NCI-H1436 (cell line): Measurements from ENCODE around the gene LCA5L.
A peak's percentile ranks its signal among the peaks of the same experiment; 100 is the strongest.

Experiments used
- DNase-seq: peaks from one replicate; lab custom pipeline; 2025; lab: John Stamatoyannopoulos, UW

The LCA5L gene

DNA sequence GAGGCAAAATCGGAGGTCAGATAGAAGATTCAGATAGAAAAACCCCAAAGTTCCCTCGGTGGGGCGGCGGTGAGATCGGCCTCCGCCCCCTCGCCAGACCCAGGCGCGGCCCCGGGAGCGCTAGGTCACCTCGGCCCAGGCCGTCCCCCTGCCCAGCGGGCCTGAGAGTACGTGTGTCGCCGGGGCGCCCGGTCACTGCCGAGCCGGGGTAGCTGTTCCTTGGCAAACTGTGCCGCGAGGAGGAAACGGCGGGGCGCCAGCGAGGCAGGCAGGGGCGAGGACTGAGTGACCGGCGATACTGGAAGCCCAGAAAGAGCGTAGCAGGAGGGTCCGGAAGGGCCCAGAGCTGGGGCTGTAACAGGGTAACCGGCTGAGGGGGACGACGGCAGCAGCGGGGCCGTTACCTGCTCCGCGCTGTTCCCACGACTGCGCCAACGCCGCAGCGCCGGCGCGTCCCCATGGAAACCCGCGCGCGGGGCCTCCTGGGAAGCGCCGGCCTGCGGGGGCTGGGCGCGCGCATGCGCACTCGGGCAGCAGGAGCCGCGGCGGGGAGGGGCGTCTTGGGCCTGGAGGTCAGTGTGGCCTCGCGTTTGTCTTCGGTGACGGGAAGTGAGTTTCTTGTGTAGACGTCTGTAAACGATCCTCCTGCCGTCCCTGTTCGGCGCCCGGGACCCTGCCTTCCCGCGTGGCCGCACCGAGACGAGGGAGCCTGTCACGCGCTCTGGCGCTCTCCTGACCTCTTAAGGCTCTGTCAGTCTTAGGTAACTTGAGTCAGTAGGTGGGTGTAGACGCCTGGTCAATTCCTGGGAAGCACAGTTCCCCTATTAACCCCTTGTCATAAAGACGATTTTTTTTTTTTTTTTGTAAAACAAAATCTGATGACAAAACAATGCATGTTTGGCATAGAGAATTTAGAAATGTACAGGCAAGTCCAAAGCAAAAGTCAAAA lies at the start of gene LCA5L:
LCA5L (minus strand) TSS at position 458 of the 949 bp plus-strand sequence. CDS start 17,285 bp downstream, outside the sequence.
- peak; percentile 81 for DNase-seq

DNA sequence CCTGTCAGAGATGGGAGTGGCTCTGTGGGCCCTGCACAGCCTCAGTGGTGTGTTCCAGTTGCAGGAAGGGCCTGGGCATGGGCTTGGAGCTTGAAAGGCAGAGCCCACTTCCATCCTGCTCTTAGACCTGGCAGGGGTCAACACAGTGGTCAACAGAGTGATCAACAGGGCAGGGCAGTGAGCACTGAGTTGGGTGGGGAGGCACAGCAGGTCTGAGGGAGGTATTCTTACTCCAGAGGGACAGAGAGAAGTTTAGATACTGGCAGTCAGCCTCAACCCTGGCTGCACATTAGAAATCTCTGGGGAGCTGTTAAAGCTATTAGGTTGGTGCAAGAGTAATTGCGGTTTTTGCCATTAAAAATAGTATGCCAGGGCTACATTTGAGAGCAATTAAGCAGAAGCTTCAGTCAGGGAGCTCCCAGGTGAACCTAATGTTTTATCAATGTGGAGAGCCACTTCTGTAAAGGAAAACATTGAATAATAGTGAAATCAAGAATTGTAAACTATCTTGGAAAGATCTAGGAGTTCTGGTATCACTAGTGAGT lies 43.9 kb upstream of the LCA5L start:
- peak; percentile 54 for DNase-seq

DNA sequence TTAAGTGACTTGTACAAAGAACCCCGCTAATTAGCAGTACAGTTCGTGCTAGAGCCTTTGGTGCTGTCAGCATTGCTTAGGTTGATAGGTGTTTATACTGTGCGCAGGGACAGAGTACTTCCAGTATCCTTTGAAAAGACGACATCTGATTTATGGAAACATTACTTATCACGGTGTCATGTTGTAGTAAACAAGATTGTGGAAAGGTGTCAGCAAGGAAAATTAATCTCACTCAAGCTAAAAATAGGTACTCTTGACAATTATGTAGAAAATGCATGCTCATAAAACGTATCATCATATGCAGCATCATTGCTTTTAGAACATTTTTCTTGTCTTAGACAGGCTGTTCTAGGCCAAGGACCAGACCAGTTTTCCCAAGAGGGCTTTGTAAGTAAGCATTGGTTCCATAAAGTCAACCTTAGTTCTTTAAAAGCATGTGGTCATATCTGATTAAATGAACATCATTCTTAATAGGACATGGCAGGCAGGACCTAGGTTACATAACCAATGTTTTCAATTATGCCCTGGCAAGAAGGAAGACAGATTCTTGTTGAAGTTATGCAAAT lies 39.2 kb upstream of the LCA5L start:
- DNase-seq: no peak

DNA sequence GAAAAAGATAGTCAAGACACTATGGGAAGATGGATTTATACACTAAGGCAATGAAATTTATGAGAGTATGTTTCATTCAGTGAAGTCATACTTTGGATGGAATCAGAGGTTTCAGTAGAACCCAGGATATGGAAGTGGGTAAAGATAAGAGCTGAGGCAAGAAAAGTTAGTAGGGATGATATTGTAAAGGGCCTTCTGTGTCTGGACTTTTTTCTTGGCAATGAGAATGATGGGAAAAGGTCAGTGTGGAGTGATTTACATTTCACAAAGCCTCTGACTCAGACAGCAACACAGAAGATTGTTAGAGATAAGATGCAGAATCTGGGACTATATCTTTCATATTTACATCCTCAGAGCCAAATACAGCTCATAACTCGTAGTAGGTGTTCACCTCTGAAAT lies 38.3 kb upstream of the LCA5L start:
- no peak for DNase-seq

DNA sequence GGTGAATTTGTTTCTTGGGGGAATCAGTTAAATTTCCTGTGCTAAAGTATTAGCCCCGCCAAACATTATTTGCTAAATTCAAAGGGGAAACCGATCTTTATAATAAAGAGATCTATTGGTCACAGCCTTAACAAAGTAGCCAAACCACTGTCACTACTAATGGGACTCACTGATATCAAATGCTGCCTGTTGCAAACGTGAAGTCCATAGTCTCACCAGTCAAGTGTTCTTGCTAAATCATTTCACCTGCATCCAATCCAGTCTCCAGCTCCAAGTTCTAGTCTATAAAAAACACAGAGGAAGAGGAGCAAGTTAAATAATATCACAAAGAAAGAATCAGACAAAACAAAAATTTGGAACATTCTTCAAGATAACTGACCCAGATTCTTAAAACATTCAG lies 36.3 kb upstream of the LCA5L start:
- DNase-seq: no peak

DNA sequence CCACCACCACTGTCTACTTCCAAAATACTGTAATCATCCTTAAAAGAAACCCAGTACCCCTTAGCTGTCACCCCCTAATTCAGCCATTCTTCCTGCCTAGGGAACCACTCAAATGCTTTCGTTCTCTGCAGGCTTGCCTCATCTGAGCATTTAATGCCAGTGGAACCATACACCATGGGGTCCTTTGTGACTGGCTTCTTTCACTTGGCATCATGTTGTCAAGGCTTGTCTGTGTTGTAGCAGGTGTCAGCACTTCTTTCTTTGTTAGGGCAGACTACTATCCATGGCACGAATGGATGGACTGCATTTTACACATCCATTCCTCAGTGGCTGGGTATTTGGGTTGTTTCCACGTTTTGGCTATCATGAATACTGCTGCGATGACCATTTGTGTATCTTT lies 34.7 kb upstream of the LCA5L start:
- no peak for DNase-seq

DNA sequence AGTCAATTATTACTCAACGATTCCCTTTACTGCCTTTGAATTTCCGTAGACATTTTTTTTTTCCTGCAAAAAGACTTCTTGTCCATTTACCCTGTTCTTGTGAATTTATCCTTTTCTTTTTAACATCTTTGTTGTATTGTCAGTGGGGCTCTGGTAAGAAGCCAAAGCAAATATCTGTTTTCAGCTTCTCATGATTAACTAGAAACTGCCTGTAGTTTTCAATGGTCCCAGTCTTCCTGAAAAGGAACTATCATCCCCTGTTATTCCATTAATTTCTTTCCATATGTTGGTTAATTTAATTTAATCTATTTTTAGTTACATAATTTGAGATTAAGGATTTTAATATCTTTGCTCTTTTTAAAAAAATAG lies 34.2 kb upstream of the LCA5L start:
- no peak for DNase-seq

DNA sequence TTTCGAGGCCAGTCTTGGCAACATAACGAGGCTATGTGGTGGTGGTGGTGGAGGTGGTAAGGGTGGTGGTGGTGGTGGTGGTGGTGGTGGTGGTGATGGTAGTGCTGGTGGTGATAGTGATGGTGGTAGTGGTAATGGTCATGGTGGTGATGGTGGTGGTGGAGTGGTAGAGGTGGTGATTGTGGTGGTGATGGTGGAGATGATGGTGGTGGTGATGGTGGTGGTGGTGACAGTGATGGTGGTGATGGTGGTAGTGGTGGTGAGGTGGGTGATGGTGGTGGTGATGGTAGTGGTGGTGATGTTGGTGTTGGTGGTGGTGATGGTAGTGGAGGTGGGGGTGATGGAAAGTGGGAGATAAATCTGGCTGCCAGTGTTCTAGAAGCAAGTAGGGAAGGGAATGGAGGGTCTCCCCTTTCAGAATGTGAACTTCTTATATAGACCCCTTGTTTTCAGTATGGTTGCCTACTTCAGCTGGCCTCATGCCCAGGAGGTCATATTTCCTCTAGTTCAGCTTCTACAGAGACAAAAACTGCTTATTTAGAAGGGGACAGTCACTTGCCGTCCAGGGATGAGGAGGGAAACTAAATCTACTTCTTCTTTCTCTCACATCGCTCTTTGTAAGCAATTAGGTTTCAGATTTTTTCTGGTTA lies 33.7 kb upstream of the LCA5L start:
- DNase-seq: no peak

DNA sequence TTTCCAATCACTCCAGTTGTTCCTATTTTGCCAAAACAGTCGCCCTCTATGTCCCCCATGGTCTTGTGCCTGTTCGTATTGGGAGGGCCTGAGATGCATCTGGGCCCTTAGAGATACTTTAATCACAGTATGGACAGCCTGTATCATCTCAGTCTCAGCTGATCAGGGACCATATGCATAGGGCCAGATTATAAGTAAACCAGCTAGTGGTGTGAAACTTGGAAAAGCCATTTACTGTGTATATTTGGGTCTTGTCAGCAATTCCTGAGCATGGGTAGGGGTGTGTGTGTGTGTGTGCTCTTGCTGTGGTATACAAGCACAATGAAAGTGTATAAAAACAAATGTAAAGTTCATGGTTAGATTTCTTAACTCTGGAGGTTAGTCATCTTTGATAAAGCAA lies 29.0 kb upstream of the LCA5L start:
- no peak for DNase-seq

DNA sequence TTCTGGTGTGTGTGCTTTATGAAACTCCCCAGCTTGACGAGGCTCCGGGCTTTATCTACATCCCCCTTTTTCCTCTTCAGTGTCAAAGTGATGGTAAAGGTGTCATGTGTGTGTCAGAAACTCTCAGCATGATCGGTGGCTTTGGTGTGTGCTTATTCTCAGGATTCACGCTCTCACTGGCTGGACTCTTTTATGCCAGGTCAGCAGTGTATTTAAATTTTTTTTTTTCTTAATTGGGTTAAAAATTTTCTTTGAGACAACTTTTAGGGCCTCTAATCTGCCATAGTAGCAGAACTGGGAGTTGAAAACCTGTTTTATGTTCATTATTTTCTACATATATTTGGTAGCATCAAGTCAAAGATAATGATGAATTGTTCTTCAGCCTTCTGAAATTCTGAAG lies 27.2 kb upstream of the LCA5L start:
- no peak for DNase-seq

DNA sequence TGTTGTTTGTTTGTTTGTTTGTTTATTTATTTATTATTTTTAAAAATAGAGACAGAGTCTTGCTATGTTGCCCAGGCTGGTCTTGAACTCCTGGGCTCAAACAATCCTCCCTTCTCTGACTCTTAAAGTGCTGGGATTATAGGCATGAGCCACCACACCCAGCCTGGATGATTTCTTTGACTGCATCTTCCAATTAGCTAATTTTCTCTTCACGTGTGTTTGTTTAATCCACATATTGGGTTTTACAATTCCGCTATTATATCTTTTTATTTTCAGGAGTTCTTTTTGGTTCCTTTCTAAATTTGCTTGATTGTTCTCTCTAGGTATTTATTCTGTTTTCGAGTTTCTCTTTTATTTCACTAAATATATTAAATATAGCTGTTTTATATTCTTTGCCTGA lies 26.0 kb upstream of the LCA5L start:
- DNase-seq: no peak

DNA sequence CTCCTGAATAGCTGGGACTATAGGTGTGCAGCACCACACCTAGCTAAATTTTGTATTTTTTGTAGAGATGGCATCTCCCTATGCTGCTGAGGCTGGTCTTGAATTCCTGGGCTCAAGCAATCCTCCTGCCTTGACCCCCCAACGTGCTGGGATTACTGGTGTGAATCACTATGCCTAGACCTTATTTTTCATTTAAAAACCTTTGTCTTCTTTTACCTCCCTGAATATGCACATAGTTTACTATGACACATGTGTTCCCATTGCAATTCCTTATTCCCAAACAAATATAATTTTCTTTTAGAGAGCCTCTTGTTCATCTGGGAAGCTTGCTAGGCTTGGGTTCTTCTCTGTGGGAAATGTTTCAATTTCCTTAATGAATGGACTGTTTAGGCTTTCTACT lies 23.0 kb upstream of the LCA5L start:
- DNase-seq: no peak

DNA sequence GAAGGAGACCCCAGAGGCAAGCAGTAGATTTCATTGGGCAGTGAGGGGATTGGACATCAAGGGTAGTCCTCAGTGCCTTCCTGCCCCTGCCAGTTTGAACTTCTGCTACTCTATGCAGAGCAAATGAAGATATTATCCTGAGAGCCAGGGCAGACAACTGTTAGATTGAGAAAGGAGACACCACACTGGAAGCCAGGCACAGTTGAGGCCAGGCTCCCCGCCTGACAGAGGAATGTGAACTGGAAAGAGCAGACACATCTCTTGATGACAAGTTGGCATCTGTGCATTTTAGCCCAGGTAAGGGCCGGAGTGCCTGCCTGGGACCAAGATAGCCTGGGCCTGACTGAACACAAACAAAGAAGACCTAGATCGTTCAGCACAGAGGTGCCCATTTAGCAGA lies 22.2 kb upstream of the LCA5L start:
- no peak for DNase-seq

DNA sequence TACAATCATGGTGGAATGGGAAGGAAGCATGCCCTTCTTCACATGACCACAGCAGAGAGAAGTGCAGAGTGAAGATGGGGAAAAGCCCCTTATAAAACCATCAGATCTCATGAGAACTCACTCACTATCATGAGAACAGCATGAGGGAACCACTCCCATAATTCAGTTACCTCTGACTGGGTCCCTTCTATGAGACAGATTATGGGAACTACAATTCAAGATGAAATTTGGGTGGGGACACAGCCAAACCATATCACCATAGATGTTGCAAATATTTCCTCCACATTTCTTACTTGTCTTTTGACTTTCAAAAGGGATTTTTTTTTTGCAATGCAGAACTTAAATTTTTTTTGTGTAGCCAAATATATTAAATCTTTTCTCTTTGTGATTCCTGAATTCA lies 21.0 kb upstream of the LCA5L start:
- no peak for DNase-seq

DNA sequence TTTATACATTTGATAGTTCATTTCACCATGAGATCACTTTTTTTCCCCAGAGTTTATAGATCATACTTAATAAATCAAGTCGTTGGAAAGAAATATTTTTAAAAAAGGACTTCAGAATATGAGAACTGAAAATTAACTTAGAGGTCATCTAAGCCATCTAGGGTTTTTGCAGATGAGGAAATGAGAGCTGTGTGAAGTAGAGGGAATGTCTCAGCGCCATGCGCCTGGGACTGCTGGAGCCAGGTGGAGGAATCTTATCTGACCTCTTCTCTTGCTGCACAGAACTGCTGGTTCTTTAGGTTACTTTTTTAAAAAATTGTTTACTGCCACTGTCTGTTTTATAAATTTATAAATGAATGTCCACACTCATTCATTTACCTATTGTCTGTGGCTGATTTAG lies 17.7 kb upstream of the LCA5L start:
- no peak for DNase-seq

DNA sequence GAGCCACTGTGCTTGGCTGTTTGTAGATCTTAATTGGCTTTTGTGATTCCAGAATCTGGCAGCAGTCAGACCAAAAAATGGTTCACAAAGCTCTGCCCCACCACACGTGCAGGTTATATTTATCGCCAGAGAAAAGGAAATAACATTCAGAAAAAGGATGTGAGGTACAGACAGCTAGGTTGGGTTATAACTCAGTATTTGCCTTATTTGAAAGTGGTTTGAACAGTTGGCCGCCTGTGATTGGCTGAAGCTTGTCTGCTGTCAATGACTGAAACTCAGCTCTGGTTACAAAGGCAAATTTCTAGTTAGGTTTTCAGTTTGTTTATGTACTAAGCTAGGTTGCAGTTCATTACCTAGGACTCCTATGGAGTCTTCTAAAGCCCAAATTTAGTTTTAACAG lies 15.8 kb upstream of the LCA5L start:
- no peak for DNase-seq

DNA sequence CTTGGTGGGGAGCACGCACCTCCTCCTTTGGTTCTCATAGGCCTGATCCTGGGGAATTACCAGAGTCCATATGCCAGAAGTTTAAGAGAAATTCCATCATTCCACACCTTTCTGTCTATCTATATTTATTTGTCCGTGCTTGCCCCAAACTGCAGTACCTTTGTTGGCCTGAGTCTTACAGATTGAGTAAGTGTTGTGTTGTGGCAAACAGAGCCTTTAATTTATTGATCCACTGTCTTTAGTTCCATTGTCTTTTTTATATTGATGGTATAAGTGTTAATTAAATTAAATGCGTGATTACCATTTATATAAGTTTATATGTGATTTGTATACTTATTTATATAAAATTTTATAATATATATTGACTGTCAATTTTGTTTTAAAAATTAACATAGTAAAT lies 11.1 kb upstream of the LCA5L start:
- no peak for DNase-seq

DNA sequence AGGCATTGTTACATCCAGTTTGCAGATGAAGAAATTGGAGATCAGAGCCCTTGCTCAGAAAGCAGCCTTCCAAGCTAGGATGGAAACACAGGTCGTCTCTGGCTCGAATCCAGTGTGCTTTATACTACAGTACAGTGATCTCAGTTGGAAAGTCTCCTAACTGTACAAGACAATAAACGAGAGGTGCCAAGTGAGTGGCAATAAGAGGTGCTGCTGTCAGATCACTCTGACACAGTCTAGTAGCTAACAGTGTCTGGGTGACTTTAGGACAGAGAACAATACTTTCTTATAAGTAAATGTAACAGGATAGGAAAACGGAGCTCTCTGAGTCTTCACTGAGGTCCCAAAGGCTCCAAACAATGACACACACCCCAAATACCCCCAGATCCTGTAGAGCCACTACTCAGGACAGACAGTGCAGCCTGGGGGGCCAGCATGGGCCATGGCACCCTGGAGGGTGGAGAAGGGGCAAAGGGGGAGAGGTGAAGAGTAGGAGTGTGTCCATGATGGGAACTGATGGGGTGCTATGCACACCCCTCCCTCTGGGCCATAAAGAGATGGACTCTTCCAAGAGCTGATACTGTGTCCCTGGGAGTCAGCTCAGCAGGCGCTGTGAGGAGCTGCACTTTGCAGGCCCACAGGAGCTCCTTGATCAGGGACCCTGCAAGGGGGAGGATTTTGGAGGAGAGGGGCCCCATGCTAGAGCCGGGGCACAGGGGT lies 9.5 kb upstream of the LCA5L start:
- no peak for DNase-seq

DNA sequence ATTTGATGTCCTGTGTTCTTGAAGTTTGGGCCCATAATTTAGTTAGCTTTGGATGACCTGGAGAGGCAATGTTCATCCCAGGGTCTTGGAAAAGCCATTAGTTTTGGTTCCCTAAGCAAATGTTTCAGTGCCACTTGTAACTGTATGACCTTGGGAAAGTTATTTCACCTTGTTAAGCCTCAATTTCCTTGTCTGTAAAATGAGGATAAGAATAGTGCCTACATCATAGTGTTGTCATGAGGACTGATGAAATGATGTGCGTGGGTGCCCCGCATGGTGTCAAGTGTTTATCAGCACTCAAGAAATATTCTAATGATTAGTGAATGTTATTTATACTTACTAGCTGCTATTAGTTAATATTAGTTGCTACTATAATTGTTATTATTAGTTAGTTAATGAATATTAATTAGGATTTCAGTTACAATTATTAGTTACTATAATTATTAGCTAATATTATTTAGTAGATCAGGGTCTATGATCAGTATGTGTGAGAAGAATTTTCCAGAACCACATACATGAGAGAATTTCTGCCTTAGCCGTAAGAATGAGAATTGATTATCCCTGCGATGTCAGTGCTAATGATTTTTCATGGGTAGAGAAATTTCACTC lies 8.1 kb upstream of the LCA5L start:
- DNase-seq: no peak

DNA sequence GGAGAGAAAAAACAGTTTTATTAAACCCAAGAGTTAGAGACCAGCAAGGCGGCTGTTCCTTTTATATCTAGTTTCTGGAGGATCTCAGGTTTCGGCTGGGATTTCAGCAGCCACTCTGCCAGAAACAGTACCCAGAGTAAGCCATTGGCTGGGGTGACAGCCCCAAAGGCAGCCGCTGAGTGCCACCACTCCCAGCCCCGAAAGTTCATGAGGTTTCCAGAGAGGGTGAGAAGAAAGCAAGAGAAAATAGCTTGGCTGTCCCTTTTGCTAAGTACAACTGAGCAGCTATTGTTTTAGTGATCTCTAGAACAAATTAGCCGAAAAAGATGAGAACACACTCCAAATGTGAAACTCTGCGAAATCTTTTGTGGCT lies 7.4 kb upstream of the LCA5L start:
- DNase-seq: no peak

DNA sequence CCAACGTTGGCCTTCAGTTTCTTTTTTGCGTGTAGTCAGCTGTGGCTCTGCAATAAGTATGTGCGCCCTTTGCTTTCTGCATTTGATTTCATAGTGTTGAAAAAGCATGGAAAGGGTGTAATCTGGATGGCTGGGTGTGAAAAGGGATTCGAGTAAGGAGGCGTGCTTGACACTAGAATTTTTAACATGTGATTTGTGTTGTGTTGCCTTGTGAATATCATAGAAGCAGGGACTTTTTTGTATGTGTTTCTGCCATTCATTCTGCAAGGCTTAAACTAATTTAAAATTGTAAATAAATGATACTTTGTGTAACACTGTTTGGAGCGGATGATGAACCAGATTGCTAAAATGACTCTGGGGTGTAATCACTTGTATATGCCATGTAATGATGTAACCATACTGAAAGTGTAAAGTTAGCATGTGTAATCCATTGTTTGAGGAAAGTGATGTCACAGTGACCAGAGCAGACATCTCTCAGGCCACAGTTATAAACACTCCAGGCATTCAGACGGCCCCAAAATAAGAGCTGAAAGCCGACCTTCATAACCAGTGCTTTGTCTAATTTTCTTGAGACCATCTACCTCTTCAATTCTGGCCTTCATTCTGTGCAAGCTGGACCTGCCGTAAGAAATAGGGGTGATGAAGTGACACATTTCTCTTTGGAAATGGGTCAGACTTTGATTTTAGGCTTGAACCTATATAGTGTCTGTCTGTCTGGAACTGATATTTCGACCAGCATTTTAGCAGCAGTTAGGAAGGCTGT lies 6.8 kb upstream of the LCA5L start:
- no peak for DNase-seq
